ENCODE results near the gene INSYN2B. TPM values are rescaled to one million over a fixed set of nuclear protein-coding genes. Genes with fewer than 3 reads are reported as not detected.

INSYN2B gene
- total RNA-seq, 1 experiment from 2014 or later: 10.8 TPM

- no peak for TF ChIP-seq EZH2 (IDR thresholded peaks at IDR 0.05; ENCODE audit: borderline replicate concordance, low read depth, low read length, poor library complexity, severe bottlenecking)
- TF ChIP-seq, protein P1, sequence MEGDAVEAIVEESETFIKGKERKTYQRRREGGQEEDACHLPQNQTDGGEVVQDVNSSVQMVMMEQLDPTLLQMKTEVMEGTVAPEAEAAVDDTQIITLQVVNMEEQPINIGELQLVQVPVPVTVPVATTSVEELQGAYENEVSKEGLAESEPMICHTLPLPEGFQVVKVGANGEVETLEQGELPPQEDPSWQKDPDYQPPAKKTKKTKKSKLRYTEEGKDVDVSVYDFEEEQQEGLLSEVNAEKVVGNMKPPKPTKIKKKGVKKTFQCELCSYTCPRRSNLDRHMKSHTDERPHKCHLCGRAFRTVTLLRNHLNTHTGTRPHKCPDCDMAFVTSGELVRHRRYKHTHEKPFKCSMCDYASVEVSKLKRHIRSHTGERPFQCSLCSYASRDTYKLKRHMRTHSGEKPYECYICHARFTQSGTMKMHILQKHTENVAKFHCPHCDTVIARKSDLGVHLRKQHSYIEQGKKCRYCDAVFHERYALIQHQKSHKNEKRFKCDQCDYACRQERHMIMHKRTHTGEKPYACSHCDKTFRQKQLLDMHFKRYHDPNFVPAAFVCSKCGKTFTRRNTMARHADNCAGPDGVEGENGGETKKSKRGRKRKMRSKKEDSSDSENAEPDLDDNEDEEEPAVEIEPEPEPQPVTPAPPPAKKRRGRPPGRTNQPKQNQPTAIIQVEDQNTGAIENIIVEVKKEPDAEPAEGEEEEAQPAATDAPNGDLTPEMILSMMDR (conservative IDR thresholded peaks at IDR 0.05; ENCODE audit: low read depth, low read length): no peak
- Histone ChIP-seq H3K4me3 (ENCODE audit: low read depth, low read length, poor library complexity, severe bottlenecking) (no peak overlapping the region), H3K9me3 (ENCODE audit: low read depth, low read length, poor library complexity, severe bottlenecking) (no peaks in the 10 kb centered on the region), H3K27me3 (replicated peaks; ENCODE audit: insufficient read depth, low read depth, low read length, poor library complexity) (no peaks in the 10 kb centered on the region), H3K4me1 (ENCODE audit: insufficient read depth, low read length, poor library complexity, severe bottlenecking) (peaks cover 10% of the 10 kb centered on the region), H3K36me3 (ENCODE audit: insufficient read depth, low read length, poor library complexity, severe bottlenecking) (no peaks in the 10 kb centered on the region), H3K27ac (ENCODE audit: low read depth, low read length, poor library complexity, severe bottlenecking) (no peak overlapping the region)
- no TSS peak for BruUV-seq (replicated peaks)
- intact Hi-C loops (cut with micrococcal nuclease; ENCODE audit: unreplicated experiment): no loop called here
- POLR2A ChIA-PET (ENCODE audit: low non-redundant PET): no interaction called here
- CTCF ChIA-PET: no interaction called here
- DNase-seq (ENCODE audit: low spot score): no peak
Measured at GRCh38 chr5:169944115-169944514, 36.2 kb downstream of the INSYN2B start.

GRCh38 chr5:169943026-169943425, 37.3 kb downstream of the INSYN2B start:
- no peaks in the 10 kb centered on the region for H3K27me3 ChIP-seq (replicated peaks; ENCODE audit: insufficient read depth, low read depth, low read length, poor library complexity)
- no peak overlapping the region for H3K27ac ChIP-seq (ENCODE audit: low read depth, low read length, poor library complexity, severe bottlenecking)
- H3K4me3 ChIP-seq (ENCODE audit: low read depth, low read length, poor library complexity, severe bottlenecking): no peak overlapping the region
- H3K9me3 ChIP-seq (ENCODE audit: low read depth, low read length, poor library complexity, severe bottlenecking): no peaks in the 10 kb centered on the region
- peaks cover 10% of the 10 kb centered on the region for H3K4me1 ChIP-seq (ENCODE audit: insufficient read depth, low read length, poor library complexity, severe bottlenecking)
- CTCF ChIA-PET: no interaction called here
- no peak for DNase-seq (ENCODE audit: low spot score)
- POLR2A ChIA-PET (ENCODE audit: low non-redundant PET): no interaction called here
- no TSS peak for BruUV-seq (replicated peaks)
- intact Hi-C loops (cut with micrococcal nuclease; ENCODE audit: unreplicated experiment): no loop called here
- TF ChIP-seq EZH2 (IDR thresholded peaks at IDR 0.05; ENCODE audit: borderline replicate concordance, low read depth, low read length, poor library complexity, severe bottlenecking): no peak
- TF ChIP-seq, protein P1 (conservative IDR thresholded peaks at IDR 0.05; ENCODE audit: low read depth, low read length): no peak
- H3K36me3 ChIP-seq (ENCODE audit: insufficient read depth, low read length, poor library complexity, severe bottlenecking): no peaks in the 10 kb centered on the region

DNA sequence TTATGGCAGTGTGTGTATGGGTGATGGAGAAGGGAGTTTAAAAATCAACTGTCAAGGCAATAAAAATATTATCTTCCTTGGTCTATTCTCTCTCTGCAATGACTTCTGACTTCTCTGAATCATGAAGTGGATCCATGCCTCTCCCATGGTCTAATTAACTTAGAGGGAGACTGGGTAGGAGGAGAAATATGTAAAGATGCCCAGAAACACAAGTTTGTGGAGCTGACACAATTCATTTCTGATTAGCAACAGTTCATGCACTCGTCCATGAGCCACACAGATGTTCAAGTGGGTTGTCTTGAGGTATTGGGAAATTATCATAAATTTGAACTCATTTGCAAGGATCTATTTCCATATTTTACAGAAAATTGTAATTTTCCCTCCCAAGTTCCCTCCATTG, 38.1 kb downstream of the INSYN2B start:
- no peaks in the 10 kb centered on the region for H3K27me3 ChIP-seq (replicated peaks; ENCODE audit: insufficient read depth, low read depth, low read length, poor library complexity)
- no peak overlapping the region for H3K4me3 ChIP-seq (ENCODE audit: low read depth, low read length, poor library complexity, severe bottlenecking)
- H3K9me3 ChIP-seq (ENCODE audit: low read depth, low read length, poor library complexity, severe bottlenecking): no peaks in the 10 kb centered on the region
- POLR2A ChIA-PET (ENCODE audit: low non-redundant PET): no interaction called here
- no peak overlapping the region for H3K27ac ChIP-seq (ENCODE audit: low read depth, low read length, poor library complexity, severe bottlenecking)
- intact Hi-C loops (cut with micrococcal nuclease; ENCODE audit: unreplicated experiment): no loop called here
- DNase-seq (ENCODE audit: low spot score): no peak
- H3K36me3 ChIP-seq (ENCODE audit: insufficient read depth, low read length, poor library complexity, severe bottlenecking): no peaks in the 10 kb centered on the region
- CTCF ChIA-PET: no interaction called here
- no TSS peak for BruUV-seq (replicated peaks)
- TF ChIP-seq, protein P1 (conservative IDR thresholded peaks at IDR 0.05; ENCODE audit: low read depth, low read length): no peak
- no peak for TF ChIP-seq EZH2 (IDR thresholded peaks at IDR 0.05; ENCODE audit: borderline replicate concordance, low read depth, low read length, poor library complexity, severe bottlenecking)
- peaks cover 10% of the 10 kb centered on the region for H3K4me1 ChIP-seq (ENCODE audit: insufficient read depth, low read length, poor library complexity, severe bottlenecking)

Measured in A673 (cell line).